BJ (cell line): ENCODE data around the gene MRPS27. TPM values are rescaled to one million over a fixed set of nuclear protein-coding genes. Genes with fewer than 3 reads are reported as not detected.

Experiments
- CTCF ChIA-PET: fragments of 350-600 bp; formaldehyde crosslinking; extraction: SDS; loops from one replicate; lab custom pipeline; 2021; ENCODE audit warnings: antibody characterized with exemption, inconsistent platforms; lab: Yijun Ruan, JAX
- POLR2A ChIA-PET: fragments of 300-600 bp; sonication (Branson Sonifier 250); formaldehyde crosslinking; extraction: SDS; loops from one replicate; lab custom pipeline; 2021; ENCODE audit warnings: antibody characterized with exemption; lab: Charles Lee
- DNase-seq: peaks from one replicate; pipeline ENCODE4 v3.0.0-alpha.2; 2011; ENCODE audit warnings: low read depth
- H3K27me3 ChIP-seq: 2 replicates; pipeline ENCODE4 v1.6.0; 2011; ENCODE audit warnings: low read length; ENCODE audit not compliant: control insufficient read depth, insufficient read depth
- H3K36me3 ChIP-seq: 2 replicates; pipeline ENCODE4 v1.5.1; 2011; ENCODE audit warnings: low read length; ENCODE audit not compliant: control insufficient read depth, insufficient read depth
- H3K4me3 ChIP-seq: 2 replicates; pipeline ENCODE4 v1.5.1; 2011; ENCODE audit warnings: low read depth, mild to moderate bottlenecking, control low read depth, low read length
- polyA plus RNA-seq: library from polyadenylated mRNA; depleted of rRNA; stranded (reverse); fragments of >200 nt; gene quantifications from 2 replicates; pipeline ENCODE4 v1.2.3, GENCODE V29; 2011
- TF ChIP-seq, protein P1 (sequence below): IDR thresholded peaks from 2 replicates; pipeline ENCODE4 v1.5.1; 2011; ENCODE audit warnings: low read depth, mild to moderate bottlenecking, control low read depth, inconsistent platforms, low read length, moderate library complexity; ENCODE audit not compliant: insufficient read depth

The MRPS27 gene
- polyA plus RNA-seq, 1 experiment, result 52.6 TPM

GRCh38 chr5:72291601-72292000 is 28.4 kb downstream of the MRPS27 start:
- H3K36me3 ChIP-seq, result peaks cover 3% of the 10 kb centered on the region
- ChIA-PET POLR2A (no interaction called here), CTCF (interaction anchor here (1.4 kb wide), 1 partner anchor 17 kb away, joined by 3 read pairs; no protein-coding TSS in a partner anchor)
- DNase-seq, result no peak
- no peaks in the 10 kb centered on the region for H3K27me3 ChIP-seq
- TF ChIP-seq, protein P1, sequence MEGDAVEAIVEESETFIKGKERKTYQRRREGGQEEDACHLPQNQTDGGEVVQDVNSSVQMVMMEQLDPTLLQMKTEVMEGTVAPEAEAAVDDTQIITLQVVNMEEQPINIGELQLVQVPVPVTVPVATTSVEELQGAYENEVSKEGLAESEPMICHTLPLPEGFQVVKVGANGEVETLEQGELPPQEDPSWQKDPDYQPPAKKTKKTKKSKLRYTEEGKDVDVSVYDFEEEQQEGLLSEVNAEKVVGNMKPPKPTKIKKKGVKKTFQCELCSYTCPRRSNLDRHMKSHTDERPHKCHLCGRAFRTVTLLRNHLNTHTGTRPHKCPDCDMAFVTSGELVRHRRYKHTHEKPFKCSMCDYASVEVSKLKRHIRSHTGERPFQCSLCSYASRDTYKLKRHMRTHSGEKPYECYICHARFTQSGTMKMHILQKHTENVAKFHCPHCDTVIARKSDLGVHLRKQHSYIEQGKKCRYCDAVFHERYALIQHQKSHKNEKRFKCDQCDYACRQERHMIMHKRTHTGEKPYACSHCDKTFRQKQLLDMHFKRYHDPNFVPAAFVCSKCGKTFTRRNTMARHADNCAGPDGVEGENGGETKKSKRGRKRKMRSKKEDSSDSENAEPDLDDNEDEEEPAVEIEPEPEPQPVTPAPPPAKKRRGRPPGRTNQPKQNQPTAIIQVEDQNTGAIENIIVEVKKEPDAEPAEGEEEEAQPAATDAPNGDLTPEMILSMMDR, result no peak
- H3K4me3 ChIP-seq, result no peak overlapping the region

- peaks cover 3% of the 10 kb centered on the region for H3K36me3 ChIP-seq
- no peak overlapping the region for H3K4me3 ChIP-seq
- no peak for DNase-seq
- TF ChIP-seq, protein P1, result no peak
- H3K27me3 ChIP-seq, result no peaks in the 10 kb centered on the region
- ChIA-PET POLR2A (no interaction called here), CTCF (no interaction called here)
These were observed 29.5 kb downstream of the MRPS27 start for GRCh38 chr5:72290356-72291133.

DNA sequence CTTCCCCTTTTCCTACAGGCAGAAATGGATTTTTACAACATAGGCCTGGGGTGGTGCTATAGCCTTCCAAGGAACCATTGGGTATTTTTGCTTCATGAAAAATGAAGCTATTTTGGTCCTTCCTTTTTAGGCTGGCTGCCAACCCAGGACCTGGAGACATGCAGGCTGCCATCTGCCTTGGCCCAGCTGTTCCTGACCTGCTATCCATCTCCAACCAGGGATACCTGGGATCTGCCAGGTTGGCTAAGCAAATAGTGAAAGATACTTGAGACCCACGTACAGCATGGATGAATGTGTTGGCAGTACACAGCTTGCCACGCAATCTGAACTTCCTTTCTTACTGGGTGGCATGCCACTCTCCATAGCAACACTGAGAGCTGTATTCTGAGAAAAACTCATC is 31.1 kb downstream of the MRPS27 start:
- no peak for DNase-seq
- no peak overlapping the region for H3K4me3 ChIP-seq
- CTCF ChIA-PET, result no interaction called here
- POLR2A ChIA-PET, result no interaction called here
- H3K27me3 ChIP-seq, result no peaks in the 10 kb centered on the region
- peaks cover 3% of the 10 kb centered on the region for H3K36me3 ChIP-seq
- TF ChIP-seq, protein P1, result no peak

DNA sequence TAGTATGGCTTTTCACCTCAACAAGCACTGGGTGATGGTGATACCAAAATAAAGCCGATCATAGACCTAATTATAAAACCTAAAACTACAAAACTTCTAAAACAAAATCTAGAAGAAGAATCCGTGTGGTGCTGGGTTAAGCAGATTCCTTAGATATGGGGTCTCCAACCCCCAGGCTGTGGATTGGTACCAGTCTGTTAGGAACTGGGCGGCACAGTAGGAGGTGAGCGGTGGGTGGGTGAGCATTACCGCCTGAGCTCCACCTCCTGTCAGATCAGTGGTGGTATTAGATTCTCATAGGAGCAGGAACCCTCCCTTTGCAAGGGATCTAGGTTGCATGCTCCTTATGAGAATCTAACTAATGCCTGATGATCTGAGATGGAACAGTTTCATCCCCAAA is 33.2 kb downstream of the MRPS27 start:
- H3K36me3 ChIP-seq, result peaks cover 2% of the 10 kb centered on the region; the same call in 1 of the 2 replicates
- POLR2A ChIA-PET, result no interaction called here

GRCh38 chr5:72285424-72285821 is 34.6 kb downstream of the MRPS27 start:
- TF ChIP-seq, protein P1, result no peak
- H3K27me3 ChIP-seq, result no peaks in the 10 kb centered on the region
- DNase-seq, result no peak
- CTCF ChIA-PET, result interaction anchor here (1.1 kb wide), 1 partner anchor 17 kb away, joined by 3 read pairs; no protein-coding TSS in a partner anchor
- H3K36me3 ChIP-seq, result no peaks in the 10 kb centered on the region
- POLR2A ChIA-PET, result no interaction called here
- H3K4me3 ChIP-seq, result no peak overlapping the region

More for the DNA sequence above, 33.2 kb downstream of the MRPS27 start:
- no peak overlapping the region for H3K4me3 ChIP-seq
- H3K27me3 ChIP-seq, result no peaks in the 10 kb centered on the region
- TF ChIP-seq, protein P1, result no peak
- no peak for DNase-seq
- CTCF ChIA-PET, result no interaction called here
